H1 (cell line): ENCODE results near the gene RFLNA. TPM values are rescaled to one million over a fixed set of nuclear protein-coding genes. Genes with fewer than 3 reads are reported as not detected.

Source experiments
- CTCF ChIA-PET: fragments of 300-600 bp; sonication (Branson Sonifier 250); formaldehyde crosslinking; loops from one replicate; lab custom pipeline; 2021; ENCODE audit not compliant: partially characterized antibody; lab: Charles Lee
- POLR2A ChIA-PET: fragments of 300-600 bp; sonication (Branson Sonifier 250); formaldehyde crosslinking; loops from one replicate; lab custom pipeline; 2021; ENCODE audit warnings: inconsistent platforms; ENCODE audit not compliant: partially characterized antibody; lab: Charles Lee
- DNase-seq, 2 experiments: peaks; one replicate each; pipeline versions ENCODE4 v3.0.0 to v3.0.0-alpha.2; 2010 to 2022; ENCODE audit warnings: low spot score in 2 of 2, low read depth in 1 of 2, mixed read lengths in 1 of 2
- FAIRE-seq: peaks from 2 replicates; lab custom pipeline; 2011; peaks lifted over from hg19 to GRCh38; lab: Jason Lieb, UNC
- H2AFZ ChIP-seq: 2 replicates; pipeline ENCODE4 v1.8.1; 2012; ENCODE audit warnings: low read length, inconsistent platforms
- H2AK5ac ChIP-seq: 2 replicates; pipeline ENCODE4 v1.6.1; 2013; ENCODE audit warnings: low read depth, low read length
- H2BK120ac ChIP-seq: replicated peaks from 2 replicates; pipeline ENCODE3; 2013; ENCODE audit warnings: low read depth, low read length, inconsistent platforms
- H2BK12ac ChIP-seq: 2 replicates; pipeline ENCODE4 v1.6.1; 2013; ENCODE audit warnings: low read depth, low read length
- H2BK15ac ChIP-seq: 2 replicates; pipeline ENCODE4 v1.6.1; 2013; ENCODE audit warnings: low read length
- H2BK20ac ChIP-seq: 2 replicates; pipeline ENCODE4 v1.6.1; 2013; ENCODE audit warnings: low read length
- H2BK5ac ChIP-seq: 2 replicates; pipeline ENCODE4 v1.6.1; 2013; ENCODE audit warnings: low read depth, low read length
- H3K14ac ChIP-seq: 2 replicates; pipeline ENCODE4 v1.6.1; 2013; ENCODE audit warnings: inconsistent platforms; ENCODE audit not compliant: insufficient read length
- H3K18ac ChIP-seq: 2 replicates; pipeline ENCODE4 v1.6.1; 2013; ENCODE audit warnings: low read length; ENCODE audit errors: extremely low read depth
- H3K23ac ChIP-seq: 2 replicates; pipeline ENCODE4 v1.6.1; 2013; ENCODE audit warnings: inconsistent platforms; ENCODE audit not compliant: insufficient read length
- H3K23me2 ChIP-seq: 2 replicates; pipeline ENCODE4 v1.6.1; 2013; ENCODE audit warnings: low read depth, low read length
- H3K27ac ChIP-seq: 2 replicates; pipeline ENCODE4 v1.6.1; 2011; ENCODE audit warnings: low read depth, low read length, inconsistent platforms
- H3K27me3 ChIP-seq, 4 experiments: replicated peaks in 1 of 4; 1 replicate in 1 of 4; 2 replicates in 3 of 4; pipeline versions ENCODE4 v1.6.1 to v1.8.1; 2011 to 2013; ENCODE audit warnings: low read length in 3 of 4, mild to moderate bottlenecking in 3 of 4, inconsistent platforms in 2 of 4, mixed read lengths in 2 of 4, moderate library complexity in 1 of 4; ENCODE audit not compliant: control insufficient read depth in 3 of 4, insufficient read depth in 3 of 4; ENCODE audit errors: extremely low read depth in 1 of 4
- H3K36me3 ChIP-seq, 4 experiments: 2 replicates each; pipeline versions ENCODE4 v1.6.1 to v1.8.1; 2011 to 2013; ENCODE audit warnings: mild to moderate bottlenecking in 4 of 4, low read length in 3 of 4, moderate library complexity in 2 of 4, control low read depth in 1 of 4, inconsistent platforms in 1 of 4; ENCODE audit not compliant: insufficient read depth in 4 of 4, control insufficient read depth in 2 of 4
- H3K4ac ChIP-seq: replicated peaks from 2 replicates; pipeline ENCODE3; 2013; ENCODE audit warnings: low read length, low read depth, mixed read lengths, inconsistent platforms; ENCODE audit not compliant: insufficient read length
- H3K4me1 ChIP-seq, 4 experiments: replicated peaks in 1 of 4; 1 replicate in 1 of 4; 2 replicates in 3 of 4; pipeline versions ENCODE4 v1.6.1 to v1.8.1; 2011 to 2013; ENCODE audit warnings: low read length in 3 of 4, inconsistent platforms in 2 of 4, mixed read lengths in 1 of 4; ENCODE audit not compliant: insufficient read depth in 4 of 4, control insufficient read depth in 3 of 4
- H3K4me2 ChIP-seq, 2 experiments: 2 replicates each; pipeline versions ENCODE4 v1.6.1 to v1.8.1; 2011 to 2013; ENCODE audit warnings: low read depth in 2 of 2, low read length in 2 of 2, control low read depth in 1 of 2, inconsistent platforms in 1 of 2, mild to moderate bottlenecking in 1 of 2; ENCODE audit not compliant: insufficient read depth in 1 of 2
- H3K4me3 ChIP-seq, 4 experiments: fragments of 200-600, 300-600 bp in 1 of 4; sonication (generic), shearing (Covaris generic), sonication (Bioruptor Twin) in 1 of 4; 2 replicates each; pipeline versions ENCODE4 v1.5.1 to v1.8.1; 2011 to 2016; ENCODE audit warnings: low read length in 4 of 4, low read depth in 3 of 4, control low read depth in 2 of 4, inconsistent platforms in 2 of 4, mild to moderate bottlenecking in 2 of 4, mixed read lengths in 1 of 4, moderate library complexity in 1 of 4; ENCODE audit not compliant: insufficient read depth in 2 of 4; ENCODE audit errors: extremely low read depth in 1 of 4
- H3K56ac ChIP-seq: replicated peaks from 2 replicates; pipeline ENCODE3; 2013; ENCODE audit warnings: low read depth, mild to moderate bottlenecking, mixed read lengths, low read length, inconsistent platforms; ENCODE audit not compliant: insufficient read length
- H3K79me1 ChIP-seq: 2 replicates; pipeline ENCODE4 v1.6.1; 2013; ENCODE audit warnings: low read depth, low read length, control low read depth
- H3K79me2 ChIP-seq, 2 experiments: 2 replicates each; pipeline versions ENCODE4 v1.6.1 to v1.8.1; 2012 to 2013; ENCODE audit warnings: low read length in 2 of 2, mild to moderate bottlenecking in 2 of 2, inconsistent platforms in 1 of 2; ENCODE audit not compliant: insufficient read depth in 2 of 2, control insufficient read depth in 1 of 2
- H3K9ac ChIP-seq, 4 experiments: replicated peaks in 1 of 4; 1 replicate in 1 of 4; 2 replicates in 3 of 4; pipeline versions ENCODE4 v1.6.1 to v1.8.1; 2011 to 2013; ENCODE audit warnings: low read depth in 3 of 4, low read length in 3 of 4, control low read depth in 2 of 4, mild to moderate bottlenecking in 2 of 4, moderate library complexity in 2 of 4, inconsistent platforms in 1 of 4; ENCODE audit errors: extremely low read depth in 1 of 4
- H3K9me3 ChIP-seq, 2 experiments: 2 replicates each; pipeline versions ENCODE4 v1.6.1 to v1.8.1; 2012 to 2013; ENCODE audit warnings: mild to moderate bottlenecking in 2 of 2, moderate library complexity in 2 of 2, control low read depth in 1 of 2, inconsistent platforms in 1 of 2, low read depth in 1 of 2, low read length in 1 of 2, mixed read lengths in 1 of 2; ENCODE audit not compliant: insufficient read depth in 2 of 2
- H4K20me1 ChIP-seq, 2 experiments: replicated peaks in 1 of 2; 2 replicates each; pipeline versions ENCODE3 to v1.8.1; 2011 to 2013; ENCODE audit warnings: inconsistent platforms in 2 of 2, low read length in 2 of 2, mild to moderate bottlenecking in 1 of 2; ENCODE audit not compliant: insufficient read depth in 2 of 2, control insufficient read depth in 1 of 2
- H4K5ac ChIP-seq: 2 replicates; pipeline ENCODE4 v1.6.1; 2013; ENCODE audit warnings: low read length, low read depth, mixed read lengths, inconsistent platforms; ENCODE audit not compliant: insufficient read length
- H4K8ac ChIP-seq: 2 replicates; pipeline ENCODE4 v1.8.0; 2013; ENCODE audit warnings: mild to moderate bottlenecking, moderate library complexity, low read length, inconsistent platforms; ENCODE audit not compliant: insufficient read depth; ENCODE audit errors: extremely low read depth
- H4K91ac ChIP-seq: replicated peaks from 2 replicates; pipeline ENCODE3; 2013; ENCODE audit warnings: low read length, mixed read lengths, inconsistent platforms; ENCODE audit not compliant: insufficient read length
- ATF3 ChIP-seq: IDR thresholded peaks from 2 replicates; pipeline ENCODE4 v1.6.1; 2011; ENCODE audit warnings: low read depth, mild to moderate bottlenecking, low read length; ENCODE audit not compliant: insufficient read depth
- CREB1 ChIP-seq: IDR thresholded peaks from 2 replicates; pipeline ENCODE4 v1.6.1; 2012; ENCODE audit warnings: inconsistent platforms
- CTCF ChIP-seq, 3 experiments: IDR thresholded peaks; 1 replicate in 2 of 3; 2 replicates in 1 of 3; pipeline versions ENCODE4 v1.5.1 to v1.6.1; 2011; ENCODE audit warnings: low read length in 3 of 3, mild to moderate bottlenecking in 3 of 3, inconsistent platforms in 2 of 3, low read depth in 1 of 3, moderate library complexity in 1 of 3; ENCODE audit not compliant: insufficient read depth in 1 of 3; ENCODE audit errors: control extremely low read depth in 1 of 3
- E2F6 ChIP-seq: IDR thresholded peaks from 2 replicates; pipeline ENCODE4 v1.6.1; 2012; ENCODE audit warnings: inconsistent platforms
- NRF1 ChIP-seq: IDR thresholded peaks from 2 replicates; pipeline ENCODE4 v1.6.1; 2011; ENCODE audit warnings: mild to moderate bottlenecking, low read depth, low read length, improper control_type of control experiment
- SAP30 ChIP-seq: fragments of 300-600 bp; sonication (generic); IDR thresholded peaks from 2 replicates; pipeline ENCODE4 v1.7.1; 2012; ENCODE audit warnings: low read length, moderate library complexity, mild to moderate bottlenecking, inconsistent platforms; ENCODE audit not compliant: insufficient read depth, insufficient replicate concordance
- TCF12 ChIP-seq: IDR thresholded peaks from 2 replicates; pipeline ENCODE4 v1.6.1; 2011; ENCODE audit warnings: low read depth, mild to moderate bottlenecking, low read length
- USF2 ChIP-seq: IDR thresholded peaks from 2 replicates; pipeline ENCODE4 v1.6.1; 2011; ENCODE audit warnings: low read length, improper control_type of control experiment
- WGBS, 2 experiments: shearing (Covaris generic) in 1 of 2; methylation state at CpG; one replicate each; pipeline versions ENCODE4 v1.1.6 to v1.1.7; 2013 to 2015; ENCODE audit warnings: low lambda C conversion rate in 2 of 2, mixed read lengths in 2 of 2, inconsistent platforms in 1 of 2, low coverage in 1 of 2, missing lambda C conversion rate in 1 of 2; ENCODE audit not compliant: insufficient replicate concordance in 2 of 2, insufficient coverage in 1 of 2, insufficient read length in 1 of 2; ENCODE audit errors: extremely low coverage in 1 of 2, missing lambda C conversion rate in 1 of 2; 5-methylcytosine and 5-hydroxymethylcytosine counted together
- polyA plus RNA-seq, 7 experiments: library from polyadenylated mRNA; depleted of rRNA in 3 of 7; stranded (reverse) in 5 of 7; unstranded in 2 of 7; fragments of >200 nt in 5 of 7; fragments of 200-250 nt in 2 of 7; gene quantifications; 1 replicate in 5 of 7; 2 replicates in 1 of 7; 4 replicates in 1 of 7; pipeline versions ENCODE4 v1.2.1 to v1.2.3, GENCODE V29; 2011 to 2013; ENCODE audit warnings: missing spikeins in 2 of 7, mixed read lengths in 2 of 7
- total RNA-seq: library from RNA; stranded (reverse); fragmentation: NEBNext Ultra II Directional; extraction: Animal tissue kit (Norgen Biotek cat#: 25700); gene quantifications from 2 replicates; pipeline ENCODE4 v1.2.1, GENCODE V29; 2021

Gene RFLNA
- total and polyA plus RNA-seq, 2 of the 8 experiments (the other 6 are each of a cell fraction or from before 2014, with no cell fraction given) = 6.4 to 6.6 TPM

- CTCF ChIA-PET = interaction anchor here (0.6 kb wide), 1 partner anchor 242 kb away, joined by 4 read pairs; no protein-coding TSS in a partner anchor
- FAIRE-seq = no peak
- WGBS, 2 experiments = 92% methylated on average over 5 of the region's 5 CpGs; no CpG with 5 or more reads in 1 of the 2 experiments
- no peak for TF ChIP-seq TCF12
- no peak for TF ChIP-seq CTCF (IDR thresholded peaks at IDR 0.05; ENCODE audit: control extremely low read depth in 1 of 3, insufficient read depth in 1 of 3, low read depth in 1 of 3, low read length in 3 of 3)
- TF ChIP-seq USF2 = no peak
- TF ChIP-seq E2F6 = no peak
- no peak for TF ChIP-seq ATF3
- TF ChIP-seq NRF1 = no peak
- TF ChIP-seq SAP30 = no peak
- TF ChIP-seq CREB1 = no peak
Observed at GRCh38 chr12:124282287-124282686, 12.6 kb upstream of the RFLNA start.

More at GRCh38 chr12:124282287-124282686, 12.6 kb upstream of the RFLNA start:
- H3K4me3 ChIP-seq = no peak overlapping the region
- H3K9ac ChIP-seq = no peak overlapping the region
- H3K14ac ChIP-seq = no peak overlapping the region
- H3K27me3 ChIP-seq = no peaks in the 10 kb centered on the region; a peak in 1 of 7 replicates
- POLR2A ChIA-PET = interaction anchor here (0.6 kb wide), 2 partner anchors 14 to 18 kb away, joined by 3 read pairs; no protein-coding TSS in a partner anchor
- no peak overlapping the region for H2AFZ ChIP-seq
- H3K4me1 ChIP-seq = peaks cover 0 to 18% (median 4%) of the 10 kb centered on the region in 4 experiments; a peak in 4 of 7 replicates
- no peak overlapping the region for H4K91ac ChIP-seq
- H3K79me1 ChIP-seq = no peaks in the 10 kb centered on the region
- H3K18ac ChIP-seq = no peak overlapping the region
- H3K56ac ChIP-seq = no peak overlapping the region
- H2AK5ac ChIP-seq = no peak overlapping the region
- no peak for DNase-seq
- no peak overlapping the region for H3K4ac ChIP-seq
- H3K4me2 ChIP-seq = no peak overlapping the region
- H2BK120ac ChIP-seq = no peak overlapping the region
- peaks cover 5 to 6% of the 10 kb centered on the region in 2 experiments; a peak in 2 of 4 replicates for H3K9me3 ChIP-seq
- H4K8ac ChIP-seq = no peak overlapping the region
- no peaks in the 10 kb centered on the region for H4K20me1 ChIP-seq
- no peak overlapping the region for H4K5ac ChIP-seq
- H2BK15ac ChIP-seq = no peak overlapping the region
- no peak overlapping the region for H2BK5ac ChIP-seq
- H2BK12ac ChIP-seq = no peak overlapping the region
- no peak overlapping the region for H2BK20ac ChIP-seq
- peaks cover 2% of the 10 kb centered on the region; the same call in 1 of the 2 replicates for H3K23me2 ChIP-seq
- H3K23ac ChIP-seq = no peak overlapping the region
- H3K79me2 ChIP-seq = no peaks in the 10 kb centered on the region
- no peaks in the 10 kb centered on the region for H3K36me3 ChIP-seq
- H3K27ac ChIP-seq = no peak overlapping the region
